ENCODE results near the gene ORC4.

DNA sequence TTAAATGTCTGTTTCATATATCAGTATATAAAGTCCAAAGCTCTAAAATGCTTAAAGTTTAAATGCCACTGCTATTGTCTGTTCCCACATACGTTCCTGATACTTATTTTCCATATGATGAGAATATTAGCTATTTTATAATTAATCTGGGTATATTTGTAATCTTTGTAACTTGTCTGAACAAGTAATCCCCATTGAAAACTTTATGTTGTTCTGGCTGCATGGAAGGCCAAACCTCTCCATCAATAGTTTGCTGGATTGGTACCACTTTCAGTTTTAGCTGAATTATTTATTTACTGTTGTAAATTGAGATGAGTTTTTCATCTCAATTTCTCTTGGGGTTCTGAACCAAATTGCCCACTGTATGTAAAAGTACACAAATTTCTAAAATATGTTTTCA lies 1.8 kb upstream of the ORC4 start:
- no peak for TF ChIP-seq EZH2 (IDR thresholded peaks at IDR 0.05; ENCODE audit: borderline replicate concordance, low read length)
- no peak for TF ChIP-seq CTCF (conservative IDR thresholded peaks at IDR 0.05 in 1 of 2, IDR thresholded peaks at IDR 0.05 in 1 of 2; ENCODE audit: extremely low read depth in 1 of 2, insufficient read depth in 1 of 2, low read depth in 1 of 2, low read length in 2 of 2)

All from mammary epithelial cell (primary cell).